Large intestine (tissue), 3 donors: ENCODE data around the gene FSTL4. TPM values are rescaled to one million over a fixed set of nuclear protein-coding genes. Genes with fewer than 3 reads are reported as not detected.

Experiments
- DNase-seq, 2 donors: peaks; one replicate each; pipeline versions ENCODE4 v3.0.0 to v3.0.0-alpha.2; 2013
- H3K27ac ChIP-seq: one replicate; pipeline ENCODE4 v1.5.1; 2013; ENCODE audit warnings: low read length
- H3K27me3 ChIP-seq: 2 replicates; pipeline ENCODE4 v1.6.1; 2013; ENCODE audit warnings: low read length; ENCODE audit not compliant: control insufficient read depth, insufficient read depth
- H3K36me3 ChIP-seq: 2 replicates; pipeline ENCODE4 v1.6.1; 2013; ENCODE audit warnings: low read length; ENCODE audit not compliant: control insufficient read depth, insufficient read depth
- H3K4me1 ChIP-seq: one replicate; pipeline ENCODE4 v1.6.1; 2013; ENCODE audit warnings: low read length; ENCODE audit not compliant: control insufficient read depth, insufficient read depth
- H3K4me3 ChIP-seq: one replicate; pipeline ENCODE4 v1.5.1; 2013; ENCODE audit warnings: low read length
- H3K9me3 ChIP-seq: one replicate; pipeline ENCODE4 v1.6.1; 2013; ENCODE audit warnings: mild to moderate bottlenecking, low read depth, low read length, moderate library complexity; ENCODE audit not compliant: control insufficient read depth
- WGBS: methylation state at CpG from one replicate; pipeline ENCODE4 v1.1.5; 2013; ENCODE audit warnings: low lambda C conversion rate; ENCODE audit not compliant: insufficient coverage; 5-methylcytosine and 5-hydroxymethylcytosine counted together
- polyA plus RNA-seq: library from polyadenylated mRNA; unstranded; fragments of 120-200 nt; gene quantifications from one replicate; pipeline ENCODE4 v1.2.1, GENCODE V29; 2013

FSTL4 gene
- polyA plus RNA-seq, 1 donor: 1.4 TPM

DNA sequence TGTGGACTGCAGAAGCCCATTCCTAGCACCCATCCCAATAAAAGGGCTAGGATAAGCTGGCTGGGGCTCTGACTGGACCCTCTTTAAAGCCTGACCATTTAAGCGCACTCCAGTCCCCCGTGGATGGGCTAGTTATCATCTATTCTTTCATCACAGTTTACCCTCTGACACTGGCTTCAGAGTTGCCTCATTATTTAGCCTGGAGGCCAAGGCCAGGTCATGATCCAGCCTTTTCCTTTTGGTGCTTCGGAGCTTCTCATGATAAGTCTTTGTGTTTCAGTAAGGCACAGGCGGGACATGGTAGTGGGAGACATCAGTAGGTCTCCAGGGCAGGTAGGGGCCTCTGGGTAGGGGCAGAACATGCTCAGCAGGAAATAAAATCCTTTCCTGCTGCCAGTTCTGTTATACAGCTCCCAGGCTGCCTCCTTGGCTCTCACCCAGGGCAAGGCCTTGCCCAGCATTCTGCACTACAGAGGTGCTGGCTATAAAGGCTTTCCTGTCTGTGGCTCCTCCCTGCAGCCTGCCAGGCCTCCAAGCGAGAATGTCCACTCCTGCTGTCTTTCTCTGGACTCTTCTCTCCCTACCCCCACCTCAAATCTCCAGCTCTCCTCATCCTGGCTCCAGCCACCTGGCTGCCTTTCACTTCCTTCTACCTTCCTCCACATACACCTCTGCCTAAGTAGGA, 128.8 kb downstream of the FSTL4 start:
- Histone ChIP-seq H3K9me3 (no peaks in the 10 kb centered on the region), H3K27me3 (peaks cover 10% of the 10 kb centered on the region), H3K36me3 (no peaks in the 10 kb centered on the region), H3K27ac (no peak overlapping the region), H3K4me3 (no peak overlapping the region), H3K4me1 (no peaks in the 10 kb centered on the region)
- WGBS: no CpG with 5 or more reads among the region's 5 CpGs
- no peak for DNase-seq

DNA sequence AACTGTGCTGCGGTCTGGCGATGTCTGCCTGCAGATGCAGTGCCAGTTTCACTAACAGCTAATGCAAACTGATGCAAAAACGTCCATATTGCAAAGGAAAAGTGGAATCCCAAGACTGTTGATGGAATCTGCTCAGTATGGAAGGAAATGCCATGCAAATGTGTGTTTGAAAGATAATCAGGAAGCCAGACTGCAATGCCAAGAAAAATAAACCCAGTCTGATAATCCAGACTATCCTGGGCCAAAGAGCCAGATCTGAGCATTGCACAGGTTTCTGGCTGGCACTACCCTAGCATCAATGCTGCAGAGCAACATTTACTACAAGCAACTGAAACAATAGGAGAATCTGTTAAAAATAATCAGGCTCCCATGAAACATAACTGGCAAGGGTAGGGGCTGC, 130.3 kb downstream of the FSTL4 start:
- no CpG with 5 or more reads among the region's 3 CpGs for WGBS
- no peaks in the 10 kb centered on the region for H3K4me1 ChIP-seq
- no peak for DNase-seq
- H3K27me3 ChIP-seq: peaks cover 6% of the 10 kb centered on the region
- H3K27ac ChIP-seq: no peak overlapping the region
- H3K36me3 ChIP-seq: no peaks in the 10 kb centered on the region
- H3K4me3 ChIP-seq: no peak overlapping the region
- no peaks in the 10 kb centered on the region for H3K9me3 ChIP-seq

DNA sequence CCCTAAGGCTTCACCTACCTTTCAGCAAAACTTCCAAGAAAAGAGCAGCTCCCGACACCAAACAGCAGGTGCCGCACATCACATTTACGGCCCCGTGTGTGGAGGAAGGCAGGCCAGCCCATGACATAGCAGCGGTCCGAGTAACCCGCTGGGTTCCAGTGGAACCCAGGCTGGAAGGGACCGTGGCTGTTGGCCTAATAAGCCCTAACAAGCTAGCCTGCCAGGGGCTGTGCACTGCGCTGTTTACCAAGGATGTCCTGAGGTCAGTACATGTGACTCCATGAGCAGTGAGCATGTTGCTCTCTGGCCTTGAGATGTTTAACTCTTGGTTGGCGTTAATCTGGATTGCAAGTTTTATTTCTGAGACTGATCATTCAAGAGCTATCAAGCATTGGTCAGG, 131.5 kb downstream of the FSTL4 start:
- Histone ChIP-seq H3K27ac (no peak overlapping the region), H3K36me3 (no peaks in the 10 kb centered on the region), H3K4me1 (no peaks in the 10 kb centered on the region), H3K27me3 (peaks cover 6% of the 10 kb centered on the region), H3K4me3 (no peak overlapping the region), H3K9me3 (no peaks in the 10 kb centered on the region)
- WGBS: no CpG with 5 or more reads among the region's 10 CpGs
- DNase-seq: no peak

DNA sequence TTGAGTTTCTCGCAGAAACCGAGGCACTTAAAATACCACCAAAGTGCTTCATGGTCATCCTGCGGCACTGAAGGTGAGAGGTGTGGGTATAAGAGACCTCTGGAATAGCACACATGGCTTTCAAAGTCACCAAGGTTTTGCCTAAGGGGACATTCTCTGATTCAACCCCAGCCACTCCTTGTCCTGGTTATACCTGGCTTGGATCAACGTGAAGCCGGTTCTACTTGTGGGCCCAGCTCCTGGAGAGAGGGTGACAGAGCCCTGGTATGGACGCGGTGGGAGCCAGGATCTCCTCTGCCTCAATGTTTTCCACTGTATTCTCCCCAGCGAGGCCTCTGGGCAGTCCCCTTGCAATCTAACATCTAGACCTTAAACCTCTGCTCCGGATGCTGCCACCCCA, 132.0 kb downstream of the FSTL4 start:
- H3K4me3 ChIP-seq: no peak overlapping the region
- H3K4me1 ChIP-seq: no peaks in the 10 kb centered on the region
- no CpG with 5 or more reads among the region's 9 CpGs for WGBS
- no peaks in the 10 kb centered on the region for H3K9me3 ChIP-seq
- peaks cover 3% of the 10 kb centered on the region for H3K27me3 ChIP-seq
- no peak overlapping the region for H3K27ac ChIP-seq
- no peaks in the 10 kb centered on the region for H3K36me3 ChIP-seq
- DNase-seq: no peak

- no peak for DNase-seq
- no peak overlapping the region for H3K4me3 ChIP-seq
- H3K27me3 ChIP-seq: peaks cover 8% of the 10 kb centered on the region
- whole genome bisulfite sequencing: 100% methylated on average over 2 of the region's 10 CpGs
- H3K36me3 ChIP-seq: no peaks in the 10 kb centered on the region
- no peak overlapping the region for H3K27ac ChIP-seq
- H3K9me3 ChIP-seq: no peaks in the 10 kb centered on the region
- no peaks in the 10 kb centered on the region for H3K4me1 ChIP-seq
Observed at GRCh38 chr5:133478199-133478985, 133.9 kb downstream of the FSTL4 start.

DNA sequence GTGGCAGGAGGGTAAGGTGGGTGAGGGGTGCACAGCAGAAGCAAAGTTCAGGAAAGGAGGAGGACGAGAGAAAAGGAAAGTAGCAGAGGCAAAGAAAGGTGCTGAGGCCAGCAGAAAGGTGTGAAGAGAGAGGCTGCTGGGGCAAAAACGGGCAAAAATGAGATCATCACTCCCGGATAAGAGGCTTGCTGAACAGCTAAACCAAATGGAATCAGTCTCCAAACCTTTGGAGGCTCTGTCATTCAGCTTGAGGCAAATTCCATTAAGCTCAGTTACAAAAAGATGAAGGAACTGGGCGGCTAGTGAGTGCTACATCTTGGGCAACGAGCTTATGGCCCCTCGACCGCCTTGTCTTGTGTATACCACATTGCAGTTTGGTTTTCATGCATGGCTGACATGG, 136.4 kb downstream of the FSTL4 start:
- Histone ChIP-seq H3K9me3 (no peaks in the 10 kb centered on the region), H3K4me1 (no peaks in the 10 kb centered on the region), H3K4me3 (no peak overlapping the region), H3K27ac (no peak overlapping the region), H3K36me3 (no peaks in the 10 kb centered on the region), H3K27me3 (peaks cover 8% of the 10 kb centered on the region)
- no peak for DNase-seq
- 63% methylated on average over 1 of the region's 7 CpGs for WGBS

- peaks cover 8% of the 10 kb centered on the region for H3K27me3 ChIP-seq
- WGBS: 48% methylated on average over 2 of the region's 20 CpGs
- no peaks in the 10 kb centered on the region for H3K9me3 ChIP-seq
- no peak overlapping the region for H3K4me3 ChIP-seq
- no peak overlapping the region for H3K27ac ChIP-seq
- H3K4me1 ChIP-seq: no peaks in the 10 kb centered on the region
- DNase-seq: no peak
- no peaks in the 10 kb centered on the region for H3K36me3 ChIP-seq
Observed at GRCh38 chr5:133474851-133475590, 137.3 kb downstream of the FSTL4 start.

DNA sequence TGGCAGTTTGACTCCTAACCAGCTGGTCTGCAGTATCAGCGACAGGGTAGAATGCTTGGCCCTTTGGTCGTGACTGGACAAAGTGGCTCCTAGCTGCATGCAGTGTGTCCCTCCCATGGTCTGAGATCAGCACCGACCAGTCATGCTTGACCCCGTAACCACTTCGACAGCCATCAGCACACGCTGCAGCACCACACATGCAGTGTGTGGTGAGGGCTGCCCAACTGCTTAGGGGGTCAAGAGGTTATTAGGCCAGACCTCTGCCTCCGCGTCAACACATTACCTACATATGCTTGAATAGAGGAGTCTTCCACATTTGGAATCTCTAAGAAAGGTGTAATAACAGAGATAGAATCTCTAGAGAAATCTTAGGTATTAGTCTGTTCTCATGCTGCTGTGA, 139.1 kb downstream of the FSTL4 start:
- DNase-seq: no peak
- Histone ChIP-seq H3K4me1 (no peaks in the 10 kb centered on the region), H3K27ac (no peak overlapping the region), H3K36me3 (no peaks in the 10 kb centered on the region), H3K4me3 (no peak overlapping the region), H3K9me3 (no peaks in the 10 kb centered on the region), H3K27me3 (peaks cover 11% of the 10 kb centered on the region)
- WGBS: 40% methylated on average over 1 of the region's 8 CpGs

DNA sequence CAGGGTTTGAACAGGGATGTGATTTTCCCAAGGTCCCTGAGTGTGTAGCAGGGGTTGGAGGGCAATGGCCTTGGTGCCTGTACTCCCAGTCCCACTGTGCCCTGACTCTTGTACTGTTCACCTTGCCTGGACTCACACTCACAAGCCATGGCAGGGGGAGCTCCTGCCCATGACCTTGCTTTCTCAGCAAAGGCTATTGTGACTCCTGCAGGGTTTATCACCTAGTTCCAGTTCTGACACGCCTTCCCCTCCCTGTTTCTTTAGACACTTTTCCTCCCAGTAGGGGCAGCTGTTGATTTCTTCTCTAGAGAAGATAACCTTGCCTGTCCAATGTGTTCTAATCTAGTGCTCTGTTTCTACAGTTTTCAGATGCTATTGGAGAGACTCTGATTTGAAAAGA, 139.5 kb downstream of the FSTL4 start:
- Histone ChIP-seq H3K9me3 (no peaks in the 10 kb centered on the region), H3K27ac (no peak overlapping the region), H3K4me3 (no peak overlapping the region), H3K4me1 (no peaks in the 10 kb centered on the region), H3K36me3 (no peaks in the 10 kb centered on the region), H3K27me3 (peaks cover 11% of the 10 kb centered on the region)
- no peak for DNase-seq
- no CpG with 5 or more reads among the region's 1 CpG for WGBS

DNA sequence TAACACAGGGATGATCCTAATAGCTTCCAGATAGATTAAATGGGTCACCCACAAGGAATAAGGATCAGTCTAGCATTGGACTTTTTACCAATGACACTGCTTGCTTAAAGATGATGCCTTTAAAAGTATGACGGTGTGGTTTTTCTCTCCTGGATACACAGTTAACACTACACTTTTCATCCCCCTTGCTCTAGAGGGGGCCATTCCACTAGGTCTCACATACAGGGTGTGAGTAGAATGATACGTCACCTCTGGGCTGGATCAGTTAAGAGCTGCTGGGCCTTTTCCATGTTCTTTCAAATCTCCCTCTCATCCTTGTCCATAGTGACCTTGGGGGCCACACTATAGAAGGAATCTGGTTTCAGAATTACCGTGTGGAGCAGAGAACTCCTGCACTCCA, 140.6 kb downstream of the FSTL4 start:
- no CpG with 5 or more reads among the region's 3 CpGs for WGBS
- Histone ChIP-seq H3K27ac (no peak overlapping the region), H3K36me3 (no peaks in the 10 kb centered on the region), H3K9me3 (no peaks in the 10 kb centered on the region), H3K4me1 (no peaks in the 10 kb centered on the region), H3K4me3 (no peak overlapping the region), H3K27me3 (peaks cover 10% of the 10 kb centered on the region)
- no peak for DNase-seq
